Activated CD4-positive, alpha-beta T cell treated with anti-CD3 and anti-CD28 coated beads, Interleukin-2, amount 50 U/mL, for 24 hours (primary cell): ENCODE data around the gene FAM186B.
"Not testable (repeated sequence)": the region's sequence is repeated elsewhere in the genome, so short reads cannot be mapped to it uniquely, and the experiment has no call there.

Experiments
- DNase-seq, 2 donors: peaks; one replicate each; pipeline ENCODE4 v3.0.0-alpha.2; 2020; ENCODE audit warnings: low read depth in 1 of 2, low spot score in 1 of 2

FAM186B gene, protein sequence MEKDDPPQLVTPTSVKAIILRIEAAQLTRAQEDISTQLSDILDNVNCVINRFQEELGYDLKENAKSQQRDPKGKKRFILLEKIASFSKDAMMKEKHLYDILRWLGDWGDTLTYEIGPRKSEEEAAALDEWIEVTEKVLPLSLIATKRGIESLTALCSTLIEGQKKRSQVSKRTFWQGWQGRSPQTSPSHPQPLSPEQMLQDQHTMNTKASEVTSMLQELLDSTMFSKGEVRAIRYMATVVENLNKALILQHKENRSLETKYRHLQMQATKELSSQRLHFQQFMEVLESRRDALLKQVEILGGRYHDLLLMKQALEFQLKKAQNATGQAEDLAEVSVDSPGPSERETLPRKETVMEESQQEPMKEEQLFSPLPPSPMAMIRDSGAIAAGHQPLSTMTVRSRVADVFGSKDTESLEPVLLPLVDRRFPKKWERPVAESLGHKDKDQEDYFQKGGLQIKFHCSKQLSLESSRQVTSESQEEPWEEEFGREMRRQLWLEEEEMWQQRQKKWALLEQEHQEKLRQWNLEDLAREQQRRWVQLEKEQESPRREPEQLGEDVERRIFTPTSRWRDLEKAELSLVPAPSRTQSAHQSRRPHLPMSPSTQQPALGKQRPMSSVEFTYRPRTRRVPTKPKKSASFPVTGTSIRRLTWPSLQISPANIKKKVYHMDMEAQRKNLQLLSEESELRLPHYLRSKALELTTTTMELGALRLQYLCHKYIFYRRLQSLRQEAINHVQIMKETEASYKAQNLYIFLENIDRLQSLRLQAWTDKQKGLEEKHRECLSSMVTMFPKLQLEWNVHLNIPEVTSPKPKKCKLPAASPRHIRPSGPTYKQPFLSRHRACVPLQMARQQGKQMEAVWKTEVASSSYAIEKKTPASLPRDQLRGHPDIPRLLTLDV

DNA sequence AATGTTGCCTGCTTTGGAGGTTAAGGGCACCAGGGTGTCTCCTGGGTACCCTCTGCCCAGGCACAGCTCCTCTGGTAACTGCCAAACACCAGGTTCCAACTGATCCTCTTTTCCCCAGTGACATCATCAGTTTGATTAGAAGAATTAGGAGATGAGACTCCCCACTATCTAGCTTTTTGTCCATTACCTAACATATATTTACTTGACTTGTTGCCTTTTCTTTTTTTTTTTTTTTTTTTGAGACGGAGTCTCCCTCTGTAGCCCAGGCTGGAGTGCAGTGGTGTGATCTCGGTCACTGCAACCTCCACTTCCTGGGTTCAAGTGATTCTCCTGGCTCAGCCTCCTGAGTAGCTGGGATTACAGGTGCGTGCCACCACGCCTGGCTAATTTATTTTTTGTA, at the start of gene FAM186B:
Gene FAM186B (minus strand): TSS at position 101 of the 400 bp plus-strand sequence. CDS start 162 bp downstream, outside the sequence.
- DNase-seq, result not testable (repeated sequence)

DNA sequence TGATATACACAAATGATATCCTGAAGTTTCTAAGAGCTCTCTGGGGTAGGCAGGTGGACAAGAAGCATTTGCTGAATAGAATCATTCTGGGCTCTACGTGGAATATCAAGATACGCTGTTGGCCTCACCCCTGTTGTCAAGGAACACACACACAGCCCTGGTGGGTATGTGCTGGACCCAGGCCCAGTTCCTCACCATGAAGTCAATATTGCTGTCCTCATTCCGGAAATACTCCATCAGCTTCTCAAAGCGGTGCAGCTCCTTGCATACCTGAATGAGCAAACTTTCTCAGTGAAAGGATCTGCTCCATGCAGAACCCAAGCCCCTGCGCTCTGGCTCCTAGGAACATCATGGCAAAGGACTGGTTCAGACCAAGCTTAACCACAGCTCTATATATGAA, 49.3 kb upstream of the FAM186B start:
- DNase-seq, result no peak

DNA sequence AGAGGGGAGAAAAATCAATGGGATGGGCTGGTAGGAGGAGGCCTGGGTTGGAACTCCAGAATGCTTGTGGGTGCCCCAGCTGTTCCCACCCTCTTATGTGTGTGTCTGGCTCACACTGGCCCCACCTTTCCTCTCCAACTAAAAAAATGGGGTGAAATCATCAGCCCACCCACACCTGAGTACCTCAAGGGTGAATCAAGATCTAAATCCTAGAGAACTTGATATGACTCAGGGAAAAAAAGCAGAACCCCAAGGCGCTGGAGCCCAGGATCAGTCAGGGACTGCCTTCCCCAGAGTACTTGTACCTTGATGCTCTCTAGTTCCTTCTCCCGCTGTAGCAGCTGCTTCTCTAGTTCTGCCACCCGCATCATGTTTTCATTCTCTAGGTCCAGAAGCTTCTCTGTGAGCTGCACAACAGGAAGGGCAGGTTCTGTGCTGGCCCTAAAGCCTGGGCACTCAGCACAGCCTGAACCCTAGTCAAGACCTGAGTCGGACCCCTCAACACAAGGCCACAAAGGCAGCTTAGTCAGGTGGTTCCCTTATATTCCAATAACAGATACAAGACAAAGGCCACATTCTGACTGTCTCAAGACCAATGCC, 47.6 kb upstream of the FAM186B start:
- DNase-seq, result no peak

DNA sequence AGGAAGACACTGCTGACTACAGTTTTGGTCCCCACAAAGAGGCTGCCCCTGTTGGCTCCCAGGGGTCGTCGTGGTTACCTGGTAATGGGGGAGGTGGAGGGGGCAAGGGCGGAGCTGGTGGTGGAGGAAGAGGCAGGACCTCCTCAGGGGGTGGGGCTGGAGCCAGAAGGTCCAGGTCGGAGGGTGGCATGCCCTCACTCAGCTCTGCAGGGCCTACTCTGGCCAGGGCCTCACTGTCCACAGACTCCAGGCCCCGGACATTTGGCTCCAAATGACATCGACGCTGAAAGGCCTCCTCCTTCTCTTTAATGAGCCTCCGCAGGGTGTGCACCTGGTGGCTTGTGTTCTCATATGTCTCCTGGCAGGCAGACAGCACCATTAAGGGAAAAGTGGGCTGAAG, 46.4 kb upstream of the FAM186B start:
- DNase-seq, result no peak

DNA sequence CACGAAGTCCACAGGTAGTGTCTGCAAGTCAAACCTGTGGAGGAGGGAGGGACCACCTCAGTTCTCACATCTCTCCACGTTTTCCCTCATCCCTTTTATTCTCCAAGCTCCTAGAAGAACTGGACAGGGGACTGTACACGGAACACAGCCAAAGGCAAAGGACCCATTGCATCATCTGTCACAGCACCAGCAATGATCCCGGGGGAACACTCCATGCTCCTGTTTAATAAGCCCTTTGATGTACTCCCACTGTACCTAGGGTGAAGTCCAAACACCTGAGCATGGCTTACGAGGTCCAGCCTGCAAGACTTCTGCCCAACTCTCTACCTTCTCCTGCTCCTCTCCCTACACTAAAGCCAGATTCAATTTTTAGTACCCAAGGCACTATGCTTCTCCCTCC, 44.5 kb upstream of the FAM186B start:
- DNase-seq, result no peak

DNA sequence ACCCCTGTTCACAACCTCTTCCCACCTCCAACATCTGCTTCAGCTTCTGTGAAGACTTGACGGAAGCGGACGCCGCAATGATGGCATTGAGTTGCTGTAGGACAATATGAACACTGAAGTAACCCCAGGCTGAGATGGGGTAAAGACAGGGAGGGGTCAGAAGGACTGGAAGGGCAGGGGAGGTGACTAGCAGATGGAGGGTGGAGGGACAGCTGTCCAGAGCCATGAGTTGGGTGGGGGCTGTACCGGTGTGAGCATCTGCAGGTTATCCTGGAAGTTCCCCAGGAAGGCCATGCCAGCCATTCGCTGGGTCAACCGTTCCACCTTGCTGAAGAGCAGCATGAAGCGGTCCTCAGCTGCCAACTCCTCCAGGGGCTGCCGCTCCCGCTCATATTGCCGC, 44.0 kb upstream of the FAM186B start:
- no peak for DNase-seq

DNA sequence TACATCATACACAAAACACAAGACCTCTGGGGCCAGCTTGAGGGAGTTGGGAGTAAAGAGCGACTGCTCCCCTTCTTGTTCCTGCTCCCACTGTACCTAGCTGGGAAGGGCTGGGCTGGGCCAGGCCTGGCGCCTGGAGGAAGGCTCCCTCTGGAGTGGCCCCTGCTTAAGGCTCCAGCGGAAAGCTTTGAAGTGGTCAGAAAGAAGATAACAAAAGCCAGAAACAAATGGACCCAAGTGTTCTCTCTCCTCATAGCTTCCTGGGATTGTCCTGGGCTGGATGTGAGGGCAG, 43.2 kb upstream of the FAM186B start:
- no peak for DNase-seq

DNA sequence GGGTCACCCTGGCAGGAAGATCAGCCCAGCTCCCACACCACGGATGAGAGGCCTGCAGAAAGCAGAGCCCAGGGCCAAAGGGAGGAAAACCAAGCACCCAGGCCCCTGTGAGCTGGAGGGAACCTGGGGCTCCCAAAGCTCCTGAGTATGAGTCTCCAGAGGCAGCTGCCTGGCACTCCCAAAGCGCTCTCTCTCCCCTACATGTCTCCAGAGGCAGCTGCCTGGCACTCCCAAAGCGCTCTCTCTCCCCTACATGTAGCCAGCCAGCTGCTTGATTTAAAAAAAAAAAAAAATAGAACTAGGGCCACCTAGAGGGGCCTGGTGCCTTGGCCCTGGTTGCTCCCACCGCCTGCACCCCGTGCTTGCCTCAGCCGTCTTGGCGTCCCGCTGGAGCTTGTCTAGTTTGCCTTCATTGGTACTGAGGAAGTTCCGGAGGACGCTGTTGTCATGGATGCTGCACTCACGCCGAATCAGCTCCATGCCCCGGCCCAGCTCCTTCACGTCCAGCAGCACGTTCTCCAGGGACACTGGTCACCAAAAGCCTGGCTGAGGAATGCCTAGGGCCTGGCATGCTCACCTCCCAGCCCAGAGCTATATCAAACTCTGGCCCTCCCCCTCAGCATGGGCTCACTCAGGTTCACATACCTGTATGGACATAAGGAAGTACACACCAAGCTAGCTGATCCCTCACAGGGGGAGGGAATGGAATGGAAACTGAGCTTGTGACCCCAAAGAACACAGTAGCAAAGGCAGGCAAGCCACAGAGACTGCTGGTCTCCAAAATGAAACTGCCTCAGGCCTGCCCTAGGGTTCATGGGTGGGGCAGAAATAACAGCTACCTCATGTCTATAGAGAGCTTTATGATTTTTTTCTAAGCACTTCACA, 42.6 kb upstream of the FAM186B start:
- no peak for DNase-seq

DNA sequence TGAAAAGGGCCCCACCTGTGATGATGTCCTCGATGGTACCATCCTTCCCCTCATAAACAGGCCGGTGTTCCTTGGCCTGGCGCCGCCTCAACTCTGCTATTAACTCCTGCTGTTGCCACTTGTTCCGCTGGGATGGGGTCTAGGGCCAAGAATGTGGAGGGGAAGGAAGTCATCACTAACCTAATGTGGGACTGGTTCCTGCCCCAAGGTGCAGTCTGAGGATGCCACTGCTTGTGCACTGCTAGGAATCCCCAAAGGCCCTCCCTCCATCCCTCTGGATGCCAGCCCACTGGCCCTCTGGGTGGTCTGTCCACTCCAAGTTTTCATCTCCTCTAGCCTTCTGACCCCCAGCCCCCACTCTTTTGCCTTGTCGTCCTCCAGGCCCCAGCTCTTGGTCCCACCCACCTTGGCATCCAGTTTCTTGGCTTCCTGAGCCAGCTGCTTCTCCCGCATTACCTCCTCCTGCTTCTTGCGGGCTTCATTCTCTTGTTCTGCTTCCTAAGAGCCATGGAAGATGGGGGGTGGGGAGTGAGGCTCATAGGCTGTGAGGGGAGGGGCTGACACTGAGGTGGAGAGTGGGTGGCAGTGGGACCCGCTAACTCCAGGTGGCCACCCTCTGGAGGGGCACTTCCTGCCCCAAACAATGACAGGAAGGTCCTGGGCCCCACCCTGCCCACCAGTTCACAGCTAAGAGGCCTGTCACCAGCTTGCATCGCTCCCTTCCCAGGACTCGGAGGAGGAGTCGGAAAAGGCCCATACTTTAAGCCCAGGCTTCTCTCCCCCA, 41.6 kb upstream of the FAM186B start:
- no peak for DNase-seq

DNA sequence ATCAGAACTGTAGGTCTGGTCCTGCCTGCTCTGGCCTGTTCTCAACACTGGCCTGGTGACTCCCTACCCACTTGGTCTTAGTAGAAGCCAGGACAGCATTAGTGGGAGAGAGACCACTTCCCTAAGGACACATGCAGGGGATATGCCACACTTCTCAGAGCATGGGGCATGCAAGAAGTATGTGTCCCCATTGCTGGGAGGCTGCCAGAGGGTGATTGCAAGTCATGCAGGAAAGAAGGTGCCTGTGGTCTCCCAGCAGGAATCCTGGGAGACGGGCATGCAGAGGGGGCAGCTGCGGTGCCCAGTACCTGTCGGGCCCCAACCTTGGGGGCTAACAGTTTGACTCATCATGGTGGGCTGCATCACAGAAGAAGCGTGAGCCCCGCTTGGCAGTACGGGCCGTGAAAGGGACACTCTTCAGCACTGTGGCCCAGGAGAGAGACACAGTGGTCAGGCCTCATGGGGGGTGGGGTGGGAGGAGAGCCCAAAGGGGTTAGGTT, 40.9 kb upstream of the FAM186B start:
- DNase-seq, result no peak

DNA sequence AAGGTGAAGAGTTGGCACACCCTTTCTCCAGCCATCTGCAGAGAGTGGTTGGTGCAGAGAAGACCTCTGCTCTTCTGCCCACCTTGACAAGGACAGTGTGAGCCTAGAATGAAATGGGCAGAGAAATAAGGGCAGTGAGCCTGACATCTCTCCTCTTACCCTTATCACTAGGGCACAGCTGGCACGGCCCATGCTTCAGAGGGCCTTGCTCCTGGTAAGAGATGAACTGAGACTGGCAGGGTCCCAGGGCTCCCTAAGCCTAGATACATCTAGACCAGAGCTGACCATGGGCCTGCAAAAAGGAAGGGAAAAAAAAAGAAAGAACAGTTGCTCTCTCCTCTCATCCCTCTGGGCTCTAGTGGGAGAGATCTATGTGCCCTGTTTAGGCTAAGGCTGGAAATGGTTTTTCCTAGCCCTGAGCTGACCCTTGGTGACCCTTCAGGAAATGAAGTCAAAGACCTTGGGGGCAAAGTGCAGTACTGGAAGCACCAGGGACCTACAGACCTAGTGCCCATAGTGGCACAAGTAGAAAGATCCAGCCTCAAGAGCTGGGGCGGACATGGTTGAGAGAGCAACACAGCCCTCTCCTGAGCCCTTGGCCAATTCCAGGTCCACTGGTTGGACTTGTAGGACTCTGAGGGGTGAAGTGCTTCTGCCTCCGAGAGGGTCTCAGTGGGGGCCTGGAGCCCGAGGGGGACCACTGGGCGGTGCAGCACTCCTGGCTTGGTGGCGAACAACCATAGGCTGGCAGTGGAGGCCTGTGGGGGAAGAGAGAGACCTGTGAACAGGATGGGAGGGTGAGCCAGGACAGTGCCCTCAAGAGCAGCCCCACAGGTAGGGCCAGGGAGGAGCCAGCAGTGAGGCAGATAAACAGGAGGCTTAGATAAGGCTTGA, 40.0 kb upstream of the FAM186B start:
- DNase-seq, result no peak

DNA sequence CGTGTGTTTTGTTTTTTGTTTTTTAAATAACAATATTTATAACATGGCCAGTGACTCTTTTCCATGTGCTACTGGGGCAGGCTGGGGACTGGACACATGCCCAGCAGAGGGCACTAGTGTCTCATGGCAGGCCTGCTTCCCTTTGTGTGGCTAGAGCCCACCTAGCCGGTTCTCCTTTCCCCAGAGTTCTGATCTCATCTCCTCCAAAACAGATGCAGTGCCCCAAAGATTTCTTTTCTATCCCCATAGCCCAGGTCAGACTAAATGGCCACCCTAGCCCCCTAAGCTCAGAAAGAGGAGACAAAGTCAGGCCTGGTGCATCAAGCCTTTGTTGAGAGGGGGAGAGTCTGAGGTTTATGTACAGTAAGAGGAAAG, 39.2 kb upstream of the FAM186B start:
- DNase-seq, result peak; percentile 64 to 76

DNA sequence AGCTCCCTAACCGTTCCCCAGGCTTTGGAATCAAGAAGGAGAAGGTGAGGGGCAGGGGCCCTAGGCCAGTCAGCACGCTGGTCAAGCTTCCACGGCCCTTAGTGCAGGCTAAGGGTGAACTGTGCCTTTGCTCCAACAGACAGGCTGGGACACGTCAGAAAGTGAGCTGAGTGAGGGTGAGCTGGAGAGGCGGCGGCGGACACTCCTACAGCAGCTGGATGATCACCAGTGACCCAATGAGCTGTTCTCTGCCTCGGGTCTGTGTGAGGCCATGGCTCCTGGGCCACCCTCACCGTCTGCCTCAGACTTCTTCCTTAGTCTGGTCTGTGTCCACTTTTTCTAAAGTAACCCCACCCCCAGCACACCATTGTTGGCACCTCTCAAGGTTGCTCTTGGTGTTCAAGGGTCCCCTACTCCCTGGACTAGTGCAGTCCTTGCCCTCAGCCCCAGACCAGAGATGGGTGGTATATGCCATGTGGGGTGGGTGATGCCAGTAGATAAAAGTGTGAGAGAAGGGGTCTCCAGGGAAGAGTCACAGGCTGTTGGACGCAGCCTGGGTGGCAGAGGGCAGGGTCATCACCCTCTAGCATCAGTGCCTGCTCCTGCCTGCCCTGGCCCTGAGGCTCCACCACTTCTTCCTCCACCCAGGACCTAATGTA, 38.7 kb upstream of the FAM186B start:
- DNase-seq, result no peak

DNA sequence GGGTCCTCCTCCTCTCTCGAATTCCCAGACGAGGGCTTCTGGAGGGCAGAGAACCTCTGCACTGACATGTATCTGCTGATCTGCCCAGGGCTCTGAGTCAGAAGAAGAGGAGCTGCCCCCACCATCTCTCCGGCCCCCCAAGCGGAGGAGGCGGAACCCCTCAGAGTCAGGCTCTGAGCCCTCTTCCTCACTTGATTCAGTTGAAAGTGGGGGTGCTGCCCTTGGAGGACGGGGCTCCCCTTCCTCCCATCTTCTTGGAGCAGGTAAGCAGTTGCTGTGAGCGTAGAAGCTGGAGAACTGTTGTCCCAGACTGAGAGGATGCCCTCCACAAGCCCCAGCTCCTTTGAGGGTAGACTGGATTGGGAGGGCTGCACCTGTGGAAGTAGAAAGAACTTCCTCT, 37.7 kb upstream of the FAM186B start:
- DNase-seq, result no peak

DNA sequence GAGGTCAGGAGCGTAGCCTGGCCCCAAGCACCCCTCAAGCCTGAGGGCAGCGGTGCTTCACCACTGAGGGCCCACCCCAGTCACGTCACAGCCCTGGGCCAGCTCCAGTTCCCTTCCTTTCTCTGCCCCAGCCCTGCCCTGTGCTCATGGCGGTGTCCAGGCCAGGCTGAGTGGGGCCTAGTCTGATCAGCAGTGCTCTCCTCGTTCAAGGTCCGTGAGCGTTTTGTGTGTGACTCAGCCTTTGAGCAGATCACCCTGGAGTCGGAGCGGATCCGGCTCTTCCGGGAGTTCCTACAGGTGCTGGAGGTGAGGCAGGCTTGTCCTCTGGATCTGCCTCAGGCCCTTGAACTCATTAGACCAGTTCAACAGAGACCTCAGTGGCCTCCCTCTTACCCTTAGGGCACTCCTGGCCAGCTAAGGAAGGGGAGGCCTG, 36.9 kb upstream of the FAM186B start:
- no peak for DNase-seq

DNA sequence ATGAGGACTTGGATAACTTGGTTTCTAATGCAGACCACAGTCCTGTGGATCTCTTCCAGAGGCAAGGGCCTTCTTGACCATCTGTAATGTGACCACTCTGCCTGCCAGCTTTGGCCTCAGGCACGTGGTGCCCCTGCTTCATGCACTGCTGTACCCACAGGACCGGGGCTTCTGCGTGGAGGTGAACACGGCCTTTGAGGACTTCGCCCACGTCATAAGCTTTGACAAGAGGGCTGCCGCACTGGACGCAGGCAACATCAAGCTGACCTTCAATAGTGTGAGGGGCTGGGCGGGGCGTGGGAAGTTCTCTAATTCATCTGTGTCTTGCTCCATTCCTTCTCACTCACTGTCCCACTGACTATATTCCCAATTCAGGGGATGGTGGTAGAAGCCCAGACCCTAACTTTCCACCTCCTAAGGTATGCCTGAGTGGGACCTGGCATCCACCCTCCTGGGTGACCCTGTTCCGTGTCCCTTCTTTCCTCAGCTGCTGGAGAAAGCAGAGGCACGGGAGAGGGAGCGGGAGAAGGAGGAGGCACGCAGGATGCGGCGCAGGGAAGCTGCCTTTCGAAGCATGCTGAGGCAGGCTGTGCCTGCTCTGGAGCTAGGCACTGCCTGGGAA, 36.4 kb upstream of the FAM186B start:
- DNase-seq, result no peak

DNA sequence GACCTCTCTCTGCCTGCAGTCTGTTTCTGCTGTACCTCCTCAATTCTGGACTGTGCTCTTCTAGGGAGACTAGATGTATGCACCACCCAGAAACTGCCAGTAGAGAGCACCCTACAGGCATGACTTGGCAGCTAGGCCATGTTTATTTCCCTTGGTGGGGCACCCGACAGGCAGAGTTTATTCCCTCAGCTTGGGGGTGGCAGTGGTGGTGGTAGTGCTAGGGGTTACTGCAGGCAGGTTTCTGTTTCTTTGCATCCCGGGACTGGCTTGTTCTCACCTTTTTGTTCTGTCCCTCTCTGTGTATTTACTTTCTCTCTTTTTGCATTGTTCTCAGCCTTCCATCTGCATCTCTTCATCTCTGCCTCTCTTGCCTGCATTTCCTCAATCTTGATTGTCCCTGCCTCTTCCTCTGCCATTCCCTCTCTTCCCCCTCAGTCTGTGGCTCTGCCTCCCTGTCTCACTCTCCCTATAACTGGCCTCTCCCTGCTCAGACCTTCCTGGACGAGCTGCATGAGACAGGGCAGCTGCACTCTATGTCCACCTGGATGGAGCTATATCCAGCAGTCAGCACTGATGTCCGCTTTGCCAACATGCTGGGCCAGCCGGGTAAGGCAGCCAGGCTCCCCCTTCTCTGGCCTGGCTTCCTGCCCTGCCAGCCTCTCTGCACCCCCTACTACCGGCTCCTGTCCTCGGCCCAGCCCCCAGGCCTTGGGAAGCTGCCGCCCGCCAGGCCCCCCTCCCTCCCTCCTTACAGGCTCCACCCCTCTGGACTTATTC, 31.7 kb upstream of the FAM186B start:
- peak; percentile 14 to 46 for DNase-seq
